Measurements from ENCODE around the gene SLC2A3.
"Not testable (repeated sequence)": the region's sequence is repeated elsewhere in the genome, so short reads cannot be mapped to it uniquely, and the experiment has no call there.

SLC2A3 gene

DNA sequence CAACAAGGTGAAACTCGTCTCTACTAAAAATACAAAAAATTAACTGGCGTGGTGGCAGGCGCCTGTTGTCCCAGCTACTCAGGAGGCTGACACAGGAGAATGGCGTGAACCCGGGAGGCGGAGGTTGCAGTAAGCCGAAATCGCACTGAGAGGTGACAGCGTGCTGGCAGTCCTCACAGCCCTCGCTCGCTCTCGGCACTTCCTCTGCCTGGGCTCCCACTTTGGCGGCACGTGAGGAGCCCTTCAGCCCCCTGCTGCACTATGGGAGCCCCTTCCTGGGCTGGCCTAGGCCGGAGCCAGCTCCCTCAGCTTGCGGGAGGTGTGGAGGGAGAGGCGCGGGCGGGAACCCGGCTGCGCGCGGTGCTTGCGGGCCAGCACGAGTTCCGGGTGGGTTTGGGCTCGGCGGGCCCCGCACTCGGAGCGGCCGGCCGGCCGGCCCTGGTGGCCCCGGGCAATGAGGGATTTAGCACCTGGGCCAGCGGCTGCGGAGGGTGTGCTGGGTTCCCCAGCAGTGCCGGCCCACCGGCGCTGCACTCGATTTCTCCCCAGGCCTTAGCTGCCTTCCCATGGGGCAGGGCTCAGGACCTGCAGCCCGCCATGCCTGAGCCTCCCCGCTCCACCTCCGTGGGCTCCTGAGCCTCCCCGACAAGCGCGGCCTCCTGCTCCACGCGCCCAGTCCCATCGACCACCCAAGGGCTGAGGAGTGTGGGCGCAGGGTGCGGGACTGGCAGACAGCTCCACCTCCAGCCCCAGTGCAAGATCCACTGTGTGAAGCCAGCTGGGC is 54.8 kb downstream of the SLC2A3 start:
- intact Hi-C loops (cut with DNase I); DNase-seq: not testable (repeated sequence)

DNA sequence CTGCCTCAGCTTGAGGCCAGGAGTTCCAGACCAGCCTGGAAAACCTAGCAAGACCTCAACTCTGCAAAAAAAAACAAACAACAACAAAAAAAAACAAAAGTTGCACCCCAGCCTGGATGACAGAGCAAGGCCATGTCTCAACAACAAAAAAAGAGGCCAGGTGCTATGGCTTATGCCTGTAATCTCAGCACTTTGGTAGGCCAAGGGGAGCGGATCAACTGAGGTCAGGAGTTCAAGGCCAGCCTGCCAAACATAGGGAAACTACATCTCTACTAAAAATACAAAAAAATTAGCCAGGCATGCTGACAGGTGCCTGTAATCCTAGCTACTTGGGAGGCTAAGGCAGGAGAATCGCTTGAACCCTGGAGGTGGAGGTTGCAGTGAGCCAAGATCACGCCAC is 56.7 kb downstream of the SLC2A3 start:
- no peak for DNase-seq
- intact Hi-C loops (cut with DNase I), result no loop called here

DNA sequence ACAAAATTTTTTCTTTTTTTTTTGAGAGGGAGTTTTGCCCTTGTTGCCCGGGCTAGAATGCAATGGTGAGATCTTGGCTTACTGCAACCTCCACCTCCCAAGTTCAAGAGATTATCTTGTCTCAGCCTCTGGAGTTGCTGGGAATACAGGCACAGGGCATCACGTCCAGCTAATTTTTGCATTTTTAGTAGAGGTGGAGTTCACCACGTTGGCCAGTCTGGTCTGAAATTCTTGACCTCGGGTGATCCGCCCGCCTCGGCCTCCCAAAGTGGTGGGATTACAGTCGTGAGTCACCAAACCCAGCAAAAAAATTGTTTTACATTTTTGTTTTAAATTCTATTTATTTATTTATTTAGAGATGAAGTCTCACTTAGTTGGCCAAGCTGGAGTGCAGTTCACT is 58.6 kb downstream of the SLC2A3 start:
- intact Hi-C loops (cut with DNase I), result no loop called here
- DNase-seq, result no peak

DNA sequence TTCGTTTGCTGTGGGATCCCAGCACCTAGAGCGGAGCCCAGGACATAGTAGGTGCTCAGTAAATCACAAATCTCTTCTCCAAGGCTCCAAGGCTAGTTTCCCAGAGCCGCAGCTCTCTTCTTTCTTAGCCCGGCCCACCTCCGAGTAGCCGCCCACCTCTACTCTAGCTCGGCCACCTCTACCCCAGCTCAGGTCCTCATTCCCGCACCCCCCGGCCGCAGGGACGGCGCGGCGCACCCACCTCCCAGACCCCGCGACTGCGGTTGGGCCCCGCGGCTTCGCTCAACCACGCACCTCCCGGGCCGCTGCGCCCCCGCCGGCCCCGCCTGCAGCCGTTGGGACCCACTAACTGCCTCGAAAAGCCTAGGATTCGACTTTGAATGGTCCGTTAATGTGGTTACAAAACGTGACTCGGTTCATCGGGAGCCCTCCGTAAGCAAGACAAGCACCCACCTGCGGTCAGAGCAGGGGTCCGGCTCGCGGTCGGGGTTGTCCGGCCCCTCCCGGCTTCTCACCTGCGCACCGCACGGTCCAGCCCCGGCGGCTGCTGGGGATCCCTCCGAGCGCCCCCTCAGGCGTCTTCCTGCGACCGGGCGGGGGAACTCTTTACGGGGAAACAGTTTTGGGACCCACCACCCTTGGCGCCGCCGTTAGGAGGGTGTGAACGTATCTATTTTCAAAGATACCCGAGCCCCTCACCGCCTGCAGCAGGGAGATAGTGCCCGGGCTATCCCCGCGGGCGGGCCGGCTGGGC is 63.2 kb downstream of the SLC2A3 start, which contains the start of gene SLC2A14:
SLC2A14 (minus strand) TSS at position 350 of the 754 bp plus-strand sequence. CDS start 3,035 bp downstream, outside the sequence.
- intact Hi-C loops (cut with DNase I), result no loop called here
- no peak for DNase-seq

DNA sequence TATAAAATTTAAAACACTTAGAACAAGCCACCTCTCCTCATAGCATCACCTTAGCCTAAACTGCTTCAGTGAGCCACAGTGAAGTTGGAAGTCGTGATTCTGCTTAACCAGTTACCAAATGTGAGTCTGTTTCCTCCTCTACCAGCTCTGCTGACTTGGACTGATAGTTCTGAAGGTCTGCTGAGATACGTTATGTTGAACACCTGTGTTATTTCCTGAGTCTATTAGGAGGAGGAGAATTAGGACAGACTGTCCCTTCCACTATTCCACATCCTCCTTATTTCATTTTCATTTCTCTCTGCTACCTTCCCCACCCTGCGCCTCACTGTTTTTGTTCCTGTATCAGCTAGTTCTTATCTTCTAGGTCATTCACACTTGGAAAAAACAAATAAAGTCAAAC is 65.7 kb downstream of the SLC2A3 start:
- intact Hi-C loops (cut with DNase I), result no loop called here

More for the DNA sequence above, 65.7 kb downstream of the SLC2A3 start:
- DNase-seq, result no peak

All from head of caudate nucleus (tissue), 42 donors.